CD14-positive monocyte (primary cell): ENCODE data around the gene ARL15. TPM values are rescaled to one million over a fixed set of nuclear protein-coding genes. Genes with fewer than 3 reads are reported as not detected.

Experiments
- DNase-seq, 3 donors: peaks; one replicate each; pipeline ENCODE4 v3.0.0-alpha.2; 2011 to 2022
- H2AFZ ChIP-seq: 2 replicates; pipeline ENCODE4 v1.6.0; 2012; ENCODE audit warnings: mild to moderate bottlenecking, low read depth, low read length, inconsistent platforms; ENCODE audit not compliant: insufficient read depth, poor library complexity, severe bottlenecking
- H3K27ac ChIP-seq, 2 donors: 1 replicate in 1 of 2; 2 replicates in 1 of 2; pipeline ENCODE4 v1.5.1; 2012 to 2013; ENCODE audit warnings: low read length in 2 of 2, control low read depth in 1 of 2, inconsistent platforms in 1 of 2, low read depth in 1 of 2, mild to moderate bottlenecking in 1 of 2
- H3K27me3 ChIP-seq, 2 donors: one replicate each; pipeline versions ENCODE4 v1.6.0 to v1.6.1; 2011 to 2013; ENCODE audit warnings: low read length in 2 of 2; ENCODE audit not compliant: control insufficient read depth in 2 of 2, insufficient read depth in 2 of 2
- H3K36me3 ChIP-seq, 2 donors: replicated peaks in 1 of 2; 1 replicate in 1 of 2; 2 replicates in 1 of 2; pipeline versions ENCODE4 v1.5.1 to v1.6.1; 2012 to 2013; ENCODE audit warnings: low read length in 2 of 2, control low read depth in 1 of 2, inconsistent platforms in 1 of 2, mild to moderate bottlenecking in 1 of 2; ENCODE audit not compliant: insufficient read depth in 2 of 2, control insufficient read depth in 1 of 2
- H3K4me1 ChIP-seq, 2 donors: 1 replicate in 1 of 2; 2 replicates in 1 of 2; pipeline versions ENCODE4 v1.5.1 to v1.6.1; 2012 to 2013; ENCODE audit warnings: low read length in 2 of 2, control low read depth in 1 of 2, inconsistent platforms in 1 of 2, mild to moderate bottlenecking in 1 of 2, moderate library complexity in 1 of 2; ENCODE audit not compliant: insufficient read depth in 2 of 2, control insufficient read depth in 1 of 2
- H3K4me2 ChIP-seq: replicated peaks from 2 replicates; pipeline ENCODE3; 2012; ENCODE audit warnings: low read length, moderate library complexity, mild to moderate bottlenecking; ENCODE audit not compliant: poor library complexity, severe bottlenecking; ENCODE audit errors: extremely low read depth
- H3K4me3 ChIP-seq, 3 experiments: fragments of 200-600 bp in 1 of 3; sonication (generic) in 1 of 3; replicated peaks in 1 of 3; 1 replicate in 2 of 3; 2 replicates in 1 of 3; pipeline ENCODE4 v1.5.1; 2011 to 2013; ENCODE audit warnings: low read length in 3 of 3, mild to moderate bottlenecking in 3 of 3, control low read depth in 2 of 3, low read depth in 2 of 3, inconsistent platforms in 1 of 3, moderate library complexity in 1 of 3
- H3K79me2 ChIP-seq: 2 replicates; pipeline ENCODE4 v1.6.0; 2012; ENCODE audit warnings: mild to moderate bottlenecking, control low read depth, inconsistent platforms, low read length, moderate library complexity; ENCODE audit not compliant: insufficient read depth
- H3K9ac ChIP-seq: 2 replicates; pipeline ENCODE4 v1.6.0; 2017; ENCODE audit warnings: low read length, mild to moderate bottlenecking; ENCODE audit not compliant: insufficient read depth, poor library complexity, severe bottlenecking
- H3K9me3 ChIP-seq, 2 donors: replicated peaks in 1 of 2; 1 replicate in 1 of 2; 2 replicates in 1 of 2; pipeline versions ENCODE4 v1.5.1 to v1.6.1; 2012 to 2013; ENCODE audit warnings: low read length in 2 of 2, control low read depth in 1 of 2; ENCODE audit not compliant: control insufficient read depth in 1 of 2, insufficient read depth in 1 of 2
- H4K20me1 ChIP-seq: 2 replicates; pipeline ENCODE4 v1.6.0; 2012; ENCODE audit warnings: mild to moderate bottlenecking, low read length, control low read depth, moderate library complexity; ENCODE audit not compliant: insufficient read depth
- H3K27ac Mint-ChIP-seq, 7 donors: one replicate each; pipeline ENCODE4 v1.8.0; 2020; ENCODE audit warnings: mild to moderate bottlenecking in 7 of 7, mixed read lengths in 7 of 7, moderate library complexity in 6 of 7, inconsistent platforms in 2 of 7
- H3K27me3 Mint-ChIP-seq, 3 donors: one replicate each; pipeline ENCODE4 v1.8.0; 2021 to 2022; ENCODE audit warnings: low read depth in 3 of 3, mild to moderate bottlenecking in 3 of 3, mixed read lengths in 3 of 3, moderate library complexity in 3 of 3, inconsistent platforms in 1 of 3
- H3K36me3 Mint-ChIP-seq, 2 donors: one replicate each; pipeline ENCODE4 v1.8.0; 2020; ENCODE audit warnings: mixed read lengths in 2 of 2, inconsistent platforms in 1 of 2, mild to moderate bottlenecking in 1 of 2
- H3K4me1 Mint-ChIP-seq: one replicate; pipeline ENCODE4 v1.8.0; 2020; ENCODE audit warnings: mild to moderate bottlenecking, mixed read lengths
- H3K4me3 Mint-ChIP-seq, 2 donors: one replicate each; pipeline ENCODE4 v1.8.0; 2020; ENCODE audit warnings: mild to moderate bottlenecking in 2 of 2, mixed read lengths in 2 of 2, moderate library complexity in 1 of 2
- H3K9me3 Mint-ChIP-seq, 7 donors: one replicate each; pipeline ENCODE4 v1.8.0; 2020 to 2022; ENCODE audit warnings: mixed read lengths in 7 of 7, mild to moderate bottlenecking in 6 of 7, moderate library complexity in 6 of 7, inconsistent platforms in 2 of 7
- WGBS: methylation state at CpG from one replicate; pipeline ENCODE4 v1.1.5; 2013; ENCODE audit warnings: missing lambda C conversion rate; ENCODE audit not compliant: insufficient coverage; 5-methylcytosine and 5-hydroxymethylcytosine counted together
- intact Hi-C, 2 donors: fragments of 100-400 bp; cut with micrococcal nuclease; formaldehyde crosslinking; loops; one replicate each; pipeline versions ENCODE4 v1.15.0 to v1.15.1; 2023
- polyA plus RNA-seq, 3 donors: library from polyadenylated mRNA; depleted of rRNA in 1 of 3; unstranded in 2 of 3; stranded (reverse) in 1 of 3; fragments of 300-500 nt in 2 of 3; fragments of >200 nt in 1 of 3; fragmentation: Illumina TruSeq in 2 of 3; gene quantifications; 1 replicate in 2 of 3; 2 replicates in 1 of 3; pipeline ENCODE4 v1.2.3, GENCODE V29; 2012 to 2021
- TF ChIP-seq, protein P1 (sequence below): fragments of 200-600 bp; IDR thresholded peaks from one replicate; pipeline ENCODE4 v1.8.0; 2022; ENCODE audit warnings: antibody characterized with exemption, mild to moderate bottlenecking

ARL15 gene
- polyA plus RNA-seq, 3 donors = 10.5 to 27.6 (median 18.0) TPM

DNA sequence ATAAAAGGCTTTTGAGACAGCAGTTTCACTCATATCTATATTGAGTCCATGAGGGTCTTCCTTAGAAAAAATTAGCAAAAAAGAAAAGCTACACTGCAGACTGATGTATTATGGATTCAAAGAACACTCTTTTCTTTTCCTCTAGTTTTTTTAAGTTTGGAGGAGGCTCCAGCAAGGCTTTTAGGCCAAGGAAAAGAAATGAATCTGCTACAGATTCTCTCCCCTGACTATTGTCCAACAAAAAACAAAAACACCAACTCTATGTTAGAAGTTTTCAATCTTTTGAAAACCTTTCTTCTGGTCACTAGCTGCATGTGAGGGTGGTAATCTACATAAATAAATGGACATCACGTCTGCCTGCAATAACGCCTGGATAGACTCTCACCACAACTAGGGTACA is 310.4 kb downstream of the ARL15 start:
- intact Hi-C loops = no loop called here

DNA sequence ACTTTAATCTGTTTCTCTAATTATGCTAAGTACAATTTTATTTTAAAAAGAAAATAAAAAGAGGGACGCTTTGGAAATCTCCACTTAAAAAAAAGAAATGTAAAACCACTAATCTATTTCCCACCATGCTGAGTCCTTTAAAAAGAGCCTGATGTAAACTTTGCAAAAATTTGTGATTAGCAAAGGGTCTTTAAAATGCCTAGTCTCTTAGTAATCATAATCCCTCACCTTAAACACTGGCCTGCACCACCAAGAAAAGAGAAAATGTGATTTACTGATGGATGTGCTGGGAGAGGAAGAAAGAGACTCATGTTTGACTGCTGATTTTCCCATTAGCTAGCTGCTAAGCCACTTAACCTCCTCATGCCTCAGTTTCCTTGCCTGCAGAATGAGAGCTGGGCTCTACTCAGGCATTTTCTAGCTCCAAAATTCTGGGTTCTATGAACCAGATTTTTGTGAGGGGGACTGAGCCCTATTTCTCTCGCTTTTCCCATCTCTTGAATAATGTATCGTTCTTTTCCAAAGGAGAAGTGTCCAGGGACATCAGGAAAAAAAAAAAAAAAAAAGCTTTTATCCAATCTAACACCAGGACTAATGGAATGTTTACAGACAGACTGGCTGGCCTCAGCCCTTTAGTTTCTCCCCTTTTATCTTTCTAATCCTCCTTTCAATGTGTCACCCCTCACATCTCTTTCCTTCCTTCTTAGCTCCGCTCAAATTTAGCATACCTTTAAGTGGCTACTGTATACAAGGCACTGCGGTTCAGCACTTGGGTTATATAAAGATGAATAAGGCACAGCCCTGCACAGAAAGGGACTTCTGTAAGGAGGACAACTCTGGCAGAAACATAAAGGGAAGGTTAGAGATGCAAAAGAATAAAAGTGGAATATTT is 312.4 kb downstream of the ARL15 start:
- DNase-seq = no peak
- H3K27me3 Mint-ChIP-seq = no peaks in the 10 kb centered on the region
- Histone ChIP-seq H3K4me3 (no peak overlapping the region), H3K27me3 (no peaks in the 10 kb centered on the region), H3K4me2 (no peak overlapping the region), H2AFZ (no peak overlapping the region), H3K79me2 (no peaks in the 10 kb centered on the region), H3K4me1 (peaks cover 7 to 12% of the 10 kb centered on the region in 2 donors), H3K27ac (no peak overlapping the region), H3K9ac (no peak overlapping the region), H4K20me1 (no peaks in the 10 kb centered on the region), H3K36me3 (no peaks in the 10 kb centered on the region), H3K9me3 (no peaks in the 10 kb centered on the region)
- H3K4me3 Mint-ChIP-seq = no peak overlapping the region
- intact Hi-C loops = no loop called here
- peaks cover 22% of the 10 kb centered on the region for H3K4me1 Mint-ChIP-seq
- TF ChIP-seq, protein P1, sequence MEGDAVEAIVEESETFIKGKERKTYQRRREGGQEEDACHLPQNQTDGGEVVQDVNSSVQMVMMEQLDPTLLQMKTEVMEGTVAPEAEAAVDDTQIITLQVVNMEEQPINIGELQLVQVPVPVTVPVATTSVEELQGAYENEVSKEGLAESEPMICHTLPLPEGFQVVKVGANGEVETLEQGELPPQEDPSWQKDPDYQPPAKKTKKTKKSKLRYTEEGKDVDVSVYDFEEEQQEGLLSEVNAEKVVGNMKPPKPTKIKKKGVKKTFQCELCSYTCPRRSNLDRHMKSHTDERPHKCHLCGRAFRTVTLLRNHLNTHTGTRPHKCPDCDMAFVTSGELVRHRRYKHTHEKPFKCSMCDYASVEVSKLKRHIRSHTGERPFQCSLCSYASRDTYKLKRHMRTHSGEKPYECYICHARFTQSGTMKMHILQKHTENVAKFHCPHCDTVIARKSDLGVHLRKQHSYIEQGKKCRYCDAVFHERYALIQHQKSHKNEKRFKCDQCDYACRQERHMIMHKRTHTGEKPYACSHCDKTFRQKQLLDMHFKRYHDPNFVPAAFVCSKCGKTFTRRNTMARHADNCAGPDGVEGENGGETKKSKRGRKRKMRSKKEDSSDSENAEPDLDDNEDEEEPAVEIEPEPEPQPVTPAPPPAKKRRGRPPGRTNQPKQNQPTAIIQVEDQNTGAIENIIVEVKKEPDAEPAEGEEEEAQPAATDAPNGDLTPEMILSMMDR = no peak
- no peak overlapping the region for H3K27ac Mint-ChIP-seq
- peaks cover 0 to 3% (median 0%) of the 10 kb centered on the region in 7 donors for H3K9me3 Mint-ChIP-seq
- H3K36me3 Mint-ChIP-seq = peaks cover 3 to 6% of the 10 kb centered on the region in 2 donors
- WGBS = no CpG with 5 or more reads among the region's 5 CpGs

More for the DNA sequence above, 310.4 kb downstream of the ARL15 start:
- peaks cover 11% of the 10 kb centered on the region for H3K4me1 Mint-ChIP-seq
- H3K9me3 Mint-ChIP-seq = peaks cover 0 to 3% (median 0%) of the 10 kb centered on the region in 7 donors
- TF ChIP-seq, protein P1 = no peak
- Histone ChIP-seq H3K79me2 (no peaks in the 10 kb centered on the region), H3K9ac (no peak overlapping the region), H4K20me1 (no peaks in the 10 kb centered on the region), H3K27ac (no peak overlapping the region), H3K36me3 (no peaks in the 10 kb centered on the region), H3K9me3 (no peaks in the 10 kb centered on the region), H2AFZ (no peak overlapping the region), H3K4me2 (no peak overlapping the region), H3K4me1 (no peaks in the 10 kb centered on the region), H3K4me3 (no peak overlapping the region), H3K27me3 (no peaks in the 10 kb centered on the region)
- H3K27ac Mint-ChIP-seq = no peak overlapping the region
- peaks cover 3 to 6% of the 10 kb centered on the region in 2 donors for H3K36me3 Mint-ChIP-seq
- no peak overlapping the region for H3K4me3 Mint-ChIP-seq
- DNase-seq = no peak
- WGBS = no CpG with 5 or more reads among the region's 2 CpGs
- H3K27me3 Mint-ChIP-seq = no peaks in the 10 kb centered on the region
